Lower leg skin (tissue), 3 donors: ENCODE data around the gene LIMD2.

ENCODE experiments used
- POLR2A ChIP-seq, 2 donors: fragments of 450-650 bp; IDR thresholded peaks; one replicate each; pipeline ENCODE4 v1.6.1; 2016 to 2017; ENCODE audit warnings: antibody characterized with exemption in 2 of 2, mild to moderate bottlenecking in 1 of 2, moderate library complexity in 1 of 2
- TF ChIP-seq, protein P1 (sequence below), 3 donors: fragments of 450-650 bp; IDR thresholded peaks; one replicate each; pipeline ENCODE4 v1.5.1; 2016; ENCODE audit warnings: antibody characterized with exemption in 3 of 3, mild to moderate bottlenecking in 3 of 3, moderate library complexity in 2 of 3

DNA sequence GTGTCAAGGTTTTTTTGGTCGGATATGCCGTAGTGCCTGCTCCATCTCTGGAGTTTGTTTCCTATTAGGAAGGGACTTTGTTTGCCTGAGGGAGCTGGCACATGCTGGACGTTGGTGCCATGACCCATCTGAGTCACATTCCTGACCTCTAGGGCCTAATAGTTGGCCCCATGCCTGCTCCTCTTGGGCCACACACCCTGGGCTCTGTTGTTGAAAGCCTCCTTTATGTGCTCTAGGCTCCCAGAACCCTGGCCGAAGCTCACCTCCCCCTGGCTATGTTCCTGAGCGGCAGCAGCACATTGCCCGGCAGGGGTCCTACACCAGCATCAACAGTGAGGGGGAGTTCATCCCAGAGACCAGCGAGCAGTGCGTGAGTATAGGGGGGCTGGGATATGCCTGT, 18.4 kb downstream of the LIMD2 start:
- TF ChIP-seq, protein P1, sequence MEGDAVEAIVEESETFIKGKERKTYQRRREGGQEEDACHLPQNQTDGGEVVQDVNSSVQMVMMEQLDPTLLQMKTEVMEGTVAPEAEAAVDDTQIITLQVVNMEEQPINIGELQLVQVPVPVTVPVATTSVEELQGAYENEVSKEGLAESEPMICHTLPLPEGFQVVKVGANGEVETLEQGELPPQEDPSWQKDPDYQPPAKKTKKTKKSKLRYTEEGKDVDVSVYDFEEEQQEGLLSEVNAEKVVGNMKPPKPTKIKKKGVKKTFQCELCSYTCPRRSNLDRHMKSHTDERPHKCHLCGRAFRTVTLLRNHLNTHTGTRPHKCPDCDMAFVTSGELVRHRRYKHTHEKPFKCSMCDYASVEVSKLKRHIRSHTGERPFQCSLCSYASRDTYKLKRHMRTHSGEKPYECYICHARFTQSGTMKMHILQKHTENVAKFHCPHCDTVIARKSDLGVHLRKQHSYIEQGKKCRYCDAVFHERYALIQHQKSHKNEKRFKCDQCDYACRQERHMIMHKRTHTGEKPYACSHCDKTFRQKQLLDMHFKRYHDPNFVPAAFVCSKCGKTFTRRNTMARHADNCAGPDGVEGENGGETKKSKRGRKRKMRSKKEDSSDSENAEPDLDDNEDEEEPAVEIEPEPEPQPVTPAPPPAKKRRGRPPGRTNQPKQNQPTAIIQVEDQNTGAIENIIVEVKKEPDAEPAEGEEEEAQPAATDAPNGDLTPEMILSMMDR (IDR thresholded peaks at IDR 0.05): no peak
- TF ChIP-seq POLR2A (IDR thresholded peaks at IDR 0.05): no peak
